ENCODE data around the gene ZNF865. TPM values are rescaled to one million over a fixed set of nuclear protein-coding genes. Genes with fewer than 3 reads are reported as not detected.

ZNF865 gene
- polyA plus RNA-seq, 1 donor (not counting 4 experiments of a cell fraction or from before 2014, with no cell fraction given), result 1.1 TPM

- TF ChIP-seq CTCF (optimal IDR thresholded peaks at IDR 0.05 in 1 of 3, IDR thresholded peaks at IDR 0.05 in 1 of 3, conservative IDR thresholded peaks at IDR 0.05 in 1 of 3; ENCODE audit: extremely low read depth in 1 of 3, insufficient read depth in 2 of 3, low read length in 3 of 3) (peak; percentile 100), EZH2 (IDR thresholded peaks at IDR 0.05; ENCODE audit: low read length) (no peak)
- Histone ChIP-seq H3K9me3 (ENCODE audit: control insufficient read depth, low read depth, low read length) (no peaks in the 10 kb centered on the region), H3K27me3 (ENCODE audit: control insufficient read depth, extremely low read depth, insufficient read depth, low read length) (no peaks in the 10 kb centered on the region), H2AFZ (ENCODE audit: control insufficient read depth, low read length) (peak overlapping the region; percentile 75), H3K9me1 (ENCODE audit: control insufficient read depth, extremely low read depth, insufficient read depth, low read length) (no peaks in the 10 kb centered on the region), H3K27ac (ENCODE audit: control insufficient read depth, insufficient read depth, low read length) (peak overlapping the region; percentile 99), H3K9ac (ENCODE audit: control insufficient read depth, extremely low read depth, insufficient read depth, low read length) (peak overlapping the region; percentile 98), H3K36me3 (ENCODE audit: control insufficient read depth in 2 of 2, extremely low read depth in 1 of 2, insufficient read depth in 2 of 2, low read length in 2 of 2) (peaks cover 5 to 12% of the 10 kb centered on the region in 2 experiments), H3K4me2 (ENCODE audit: control insufficient read depth, extremely low read depth, insufficient read depth, low read depth, low read length) (peak overlapping the region; percentile 86), H4K20me1 (ENCODE audit: control insufficient read depth, extremely low read depth, insufficient read depth, low read length) (peaks cover 22% of the 10 kb centered on the region), H3K4me1 (ENCODE audit: control insufficient read depth, extremely low read depth, insufficient read depth, low read length) (peaks cover 19% of the 10 kb centered on the region), H3K79me2 (ENCODE audit: control insufficient read depth, insufficient read depth, low read length) (peaks cover 39% of the 10 kb centered on the region), H3K4me3 (ENCODE audit: control insufficient read depth in 2 of 3, extremely low read depth in 1 of 3, insufficient read depth in 2 of 3, low read depth in 1 of 3, low read length in 3 of 3) (peak overlapping the region; percentile 87 to 91 (median 91))
- DNase-seq (ENCODE audit: low read depth, low spot score) (peak; percentile 96), FAIRE-seq (peak; percentile 80)
- dilution Hi-C loops (cut with MboI; ENCODE audit: extremely low pct_ligation_motif_present, low sequenced_read_pairs), result no loop called here
Observed at GRCh38 chr19:55653651-55654322, 48.3 kb downstream of the ZNF865 start.

GRCh38 chr19:55654323-55654867, 48.9 kb downstream of the ZNF865 start:
- Histone ChIP-seq H3K9me3 (ENCODE audit: control insufficient read depth, low read depth, low read length) (no peaks in the 10 kb centered on the region), H2AFZ (ENCODE audit: control insufficient read depth, low read length) (peak overlapping the region; percentile 99), H3K4me2 (ENCODE audit: control insufficient read depth, extremely low read depth, insufficient read depth, low read depth, low read length) (peak overlapping the region; percentile 86), H3K27me3 (ENCODE audit: control insufficient read depth, extremely low read depth, insufficient read depth, low read length) (no peaks in the 10 kb centered on the region), H3K4me1 (ENCODE audit: control insufficient read depth, extremely low read depth, insufficient read depth, low read length) (peaks cover 19% of the 10 kb centered on the region), H3K9ac (ENCODE audit: control insufficient read depth, extremely low read depth, insufficient read depth, low read length) (peak overlapping the region; percentile 98), H3K79me2 (ENCODE audit: control insufficient read depth, insufficient read depth, low read length) (peaks cover 45% of the 10 kb centered on the region), H3K4me3 (ENCODE audit: control insufficient read depth in 2 of 3, extremely low read depth in 1 of 3, insufficient read depth in 2 of 3, low read depth in 1 of 3, low read length in 3 of 3) (peak overlapping the region; percentile 87 to 91 (median 91)), H3K36me3 (ENCODE audit: control insufficient read depth in 2 of 2, extremely low read depth in 1 of 2, insufficient read depth in 2 of 2, low read length in 2 of 2) (peaks cover 6 to 17% of the 10 kb centered on the region in 2 experiments), H3K9me1 (ENCODE audit: control insufficient read depth, extremely low read depth, insufficient read depth, low read length) (no peaks in the 10 kb centered on the region), H3K27ac (ENCODE audit: control insufficient read depth, insufficient read depth, low read length) (peak overlapping the region; percentile 99), H4K20me1 (ENCODE audit: control insufficient read depth, extremely low read depth, insufficient read depth, low read length) (peaks cover 27% of the 10 kb centered on the region)
- FAIRE-seq (peak; percentile 97), DNase-seq (ENCODE audit: low read depth, low spot score) (peak; percentile 95)
- TF ChIP-seq CTCF (optimal IDR thresholded peaks at IDR 0.05 in 1 of 3, IDR thresholded peaks at IDR 0.05 in 1 of 3, conservative IDR thresholded peaks at IDR 0.05 in 1 of 3; ENCODE audit: extremely low read depth in 1 of 3, insufficient read depth in 2 of 3, low read length in 3 of 3) (no peak), EZH2 (IDR thresholded peaks at IDR 0.05; ENCODE audit: low read length) (no peak)
- dilution Hi-C loops (cut with MboI; ENCODE audit: extremely low pct_ligation_motif_present, low sequenced_read_pairs), result no loop called here
